Measurements from ENCODE around the gene SOX4. TPM values are rescaled to one million over a fixed set of nuclear protein-coding genes. Genes with fewer than 3 reads are reported as not detected.

Gene SOX4
- total RNA-seq, 4 donors from 2014 or later, result 0.80 to 1.6 (median 1.0) TPM

DNA sequence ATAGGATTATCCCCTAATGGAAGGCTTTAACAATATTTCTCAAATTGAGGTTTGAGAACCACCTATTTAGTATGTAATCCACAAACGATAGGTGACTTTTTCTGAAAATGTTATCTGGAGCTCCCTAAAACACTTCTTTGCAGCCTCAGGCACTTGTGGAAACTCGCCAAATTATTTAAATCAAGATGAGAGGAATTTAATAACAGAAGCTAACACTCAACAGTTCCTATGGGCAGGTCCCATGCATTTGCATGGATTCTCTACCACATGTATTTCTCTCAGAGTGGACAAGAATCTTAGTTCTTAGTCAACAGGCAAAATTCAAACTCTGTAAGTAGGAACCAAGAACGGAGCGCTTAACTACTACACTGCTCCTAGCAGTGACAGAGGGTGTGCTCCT is 20.7 kb downstream of the SOX4 start:
- H3K4me1 ChIP-seq, result peaks cover 0 to 4% of the 10 kb centered on the region in 2 donors
- H3K27me3 ChIP-seq, result no peaks in the 10 kb centered on the region
- ATAC-seq (no peak), DNase-seq (no peak)
- H3K4me3 ChIP-seq, result no peak overlapping the region
- intact Hi-C loops (cut with DNase I; ENCODE audit: low total_unique reads) (no loop called here), in situ Hi-C loops (cut with MboI; ENCODE audit: low sequenced_read_pairs in 4 of 4) (no loop called here)
- H3K36me3 ChIP-seq, result no peaks in the 10 kb centered on the region
- TF ChIP-seq, protein P1, sequence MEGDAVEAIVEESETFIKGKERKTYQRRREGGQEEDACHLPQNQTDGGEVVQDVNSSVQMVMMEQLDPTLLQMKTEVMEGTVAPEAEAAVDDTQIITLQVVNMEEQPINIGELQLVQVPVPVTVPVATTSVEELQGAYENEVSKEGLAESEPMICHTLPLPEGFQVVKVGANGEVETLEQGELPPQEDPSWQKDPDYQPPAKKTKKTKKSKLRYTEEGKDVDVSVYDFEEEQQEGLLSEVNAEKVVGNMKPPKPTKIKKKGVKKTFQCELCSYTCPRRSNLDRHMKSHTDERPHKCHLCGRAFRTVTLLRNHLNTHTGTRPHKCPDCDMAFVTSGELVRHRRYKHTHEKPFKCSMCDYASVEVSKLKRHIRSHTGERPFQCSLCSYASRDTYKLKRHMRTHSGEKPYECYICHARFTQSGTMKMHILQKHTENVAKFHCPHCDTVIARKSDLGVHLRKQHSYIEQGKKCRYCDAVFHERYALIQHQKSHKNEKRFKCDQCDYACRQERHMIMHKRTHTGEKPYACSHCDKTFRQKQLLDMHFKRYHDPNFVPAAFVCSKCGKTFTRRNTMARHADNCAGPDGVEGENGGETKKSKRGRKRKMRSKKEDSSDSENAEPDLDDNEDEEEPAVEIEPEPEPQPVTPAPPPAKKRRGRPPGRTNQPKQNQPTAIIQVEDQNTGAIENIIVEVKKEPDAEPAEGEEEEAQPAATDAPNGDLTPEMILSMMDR (IDR thresholded peaks at IDR 0.05 in 4 of 5, conservative IDR thresholded peaks at IDR 0.05 in 1 of 5), result no peak
- TF ChIP-seq POLR2A (IDR thresholded peaks at IDR 0.05), result no peak
- no peak overlapping the region for H3K27ac ChIP-seq
- H3K9me3 ChIP-seq, result no peaks in the 10 kb centered on the region

DNA sequence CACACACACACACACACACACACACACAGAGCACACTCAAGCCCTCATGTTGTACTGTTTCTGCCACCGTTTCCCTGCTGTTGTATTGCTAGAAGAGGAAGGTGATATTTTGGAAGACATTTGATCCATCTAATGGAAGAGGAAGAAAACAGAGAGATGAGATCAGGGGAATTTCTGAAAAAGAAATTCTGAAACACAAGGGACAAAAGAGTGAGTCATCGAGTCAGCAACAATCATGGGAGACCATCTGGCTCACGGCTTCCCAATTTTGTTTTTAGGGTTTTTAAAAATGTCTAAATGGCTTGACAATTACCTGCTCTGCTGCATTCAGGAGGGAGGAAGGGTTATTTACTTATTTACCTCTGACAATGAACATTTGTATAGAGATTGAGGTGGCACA is 22.0 kb downstream of the SOX4 start:
- H3K4me3 ChIP-seq, result no peak overlapping the region
- H3K4me1 ChIP-seq, result peaks cover 0 to 4% of the 10 kb centered on the region in 2 donors
- DNase-seq, result no peak
- no peaks in the 10 kb centered on the region for H3K36me3 ChIP-seq
- intact Hi-C loops (cut with DNase I; ENCODE audit: low total_unique reads) (no loop called here), in situ Hi-C loops (cut with MboI; ENCODE audit: low sequenced_read_pairs in 4 of 4) (no loop called here)
- H3K9me3 ChIP-seq, result no peaks in the 10 kb centered on the region
- H3K27ac ChIP-seq, result peak overlapping the region in 2 of 4 donors; percentile 10 to 34
- no peak for ATAC-seq
- TF ChIP-seq, protein P1 (IDR thresholded peaks at IDR 0.05 in 4 of 5, conservative IDR thresholded peaks at IDR 0.05 in 1 of 5), result no peak
- no peak for TF ChIP-seq POLR2A (IDR thresholded peaks at IDR 0.05)
- H3K27me3 ChIP-seq, result no peaks in the 10 kb centered on the region

DNA sequence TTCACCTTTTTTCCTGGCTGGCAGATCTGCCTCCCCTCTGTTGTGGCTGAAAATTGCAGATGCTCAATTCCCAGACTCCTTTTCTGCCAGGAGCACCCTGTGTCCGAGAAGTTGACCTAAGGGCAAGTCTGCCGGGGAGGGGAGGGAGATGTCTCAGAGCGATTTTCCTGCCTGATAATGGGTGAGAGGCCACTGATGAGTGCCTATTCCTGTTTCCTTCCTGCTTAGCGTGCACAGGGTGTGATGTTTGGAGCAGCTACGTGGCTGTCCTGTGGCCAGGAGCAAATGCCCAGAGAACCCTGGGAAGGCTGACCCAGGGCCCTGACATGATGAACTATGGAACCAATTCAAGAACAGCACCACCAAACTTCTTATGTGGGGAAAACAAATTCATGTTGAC is 22.5 kb downstream of the SOX4 start:
- intact Hi-C loops (cut with DNase I; ENCODE audit: low total_unique reads), result no loop called here
- DNase-seq, result no peak
- no peaks in the 10 kb centered on the region for H3K27me3 ChIP-seq
- in situ Hi-C loops (cut with MboI; ENCODE audit: low sequenced_read_pairs in 4 of 4), result no loop called here
- TF ChIP-seq, protein P1 (IDR thresholded peaks at IDR 0.05 in 4 of 5, conservative IDR thresholded peaks at IDR 0.05 in 1 of 5), result no peak
- TF ChIP-seq POLR2A (IDR thresholded peaks at IDR 0.05), result no peak
- no peak overlapping the region for H3K4me3 ChIP-seq
- no peaks in the 10 kb centered on the region for H3K36me3 ChIP-seq
- H3K9me3 ChIP-seq, result no peaks in the 10 kb centered on the region
- no peak for ATAC-seq
- H3K27ac ChIP-seq, result peak overlapping the region in 2 of 4 donors; percentile 10 to 34
- H3K4me1 ChIP-seq, result peaks cover 0 to 4% of the 10 kb centered on the region in 2 donors

DNA sequence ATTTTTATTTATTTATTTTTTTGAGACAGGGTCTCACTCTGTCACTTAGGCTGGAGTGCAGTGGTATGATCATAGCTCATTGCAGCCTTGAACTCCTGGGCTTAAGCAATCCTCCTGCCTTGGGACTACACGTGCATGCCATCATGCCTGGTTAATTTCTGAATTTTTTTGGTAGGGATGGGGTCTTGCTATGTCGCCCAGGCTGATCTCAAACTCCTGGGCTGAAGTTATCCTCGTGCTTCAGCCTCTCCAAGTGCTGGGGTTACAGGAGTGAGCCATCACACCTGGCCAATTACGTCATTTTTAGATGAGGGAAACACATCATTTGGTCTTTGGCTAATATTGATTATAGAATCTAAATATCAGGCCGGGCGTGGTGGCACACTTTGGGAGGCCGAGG is 32.1 kb downstream of the SOX4 start:
- Histone ChIP-seq H3K4me1 (no peaks in the 10 kb centered on the region), H3K4me3 (no peak overlapping the region), H3K27me3 (no peaks in the 10 kb centered on the region), H3K36me3 (no peaks in the 10 kb centered on the region), H3K9me3 (no peaks in the 10 kb centered on the region), H3K27ac (no peak overlapping the region)
- no peak for TF ChIP-seq POLR2A (IDR thresholded peaks at IDR 0.05)
- TF ChIP-seq, protein P1 (IDR thresholded peaks at IDR 0.05 in 4 of 5, conservative IDR thresholded peaks at IDR 0.05 in 1 of 5), result no peak
- in situ Hi-C loops (cut with MboI; ENCODE audit: low sequenced_read_pairs in 4 of 4) (no loop called here), intact Hi-C loops (cut with DNase I; ENCODE audit: low total_unique reads) (no loop called here)
- ATAC-seq, result no peak
- no peak for DNase-seq

DNA sequence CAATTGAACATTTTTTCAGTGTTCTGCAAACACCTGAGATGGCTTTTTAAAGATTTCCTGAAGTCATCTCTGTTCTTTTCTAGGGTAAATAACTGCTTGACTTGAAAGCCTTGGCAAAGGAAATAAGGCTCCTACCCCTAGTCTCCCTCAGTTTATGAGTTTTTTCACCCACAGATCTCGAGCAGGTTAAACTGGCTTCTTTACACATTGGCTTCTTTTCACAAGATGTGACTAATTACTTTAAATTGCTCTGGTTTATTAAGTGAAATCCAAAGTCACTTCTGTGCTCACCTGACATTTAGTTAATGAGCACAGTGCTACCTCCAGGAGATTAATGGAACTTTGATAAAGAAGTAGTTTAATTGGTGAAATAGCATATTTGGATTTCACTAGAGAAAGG is 33.2 kb downstream of the SOX4 start:
- H3K27me3 ChIP-seq, result no peaks in the 10 kb centered on the region
- no peaks in the 10 kb centered on the region for H3K4me1 ChIP-seq
- TF ChIP-seq, protein P1 (IDR thresholded peaks at IDR 0.05 in 4 of 5, conservative IDR thresholded peaks at IDR 0.05 in 1 of 5), result no peak
- TF ChIP-seq POLR2A (IDR thresholded peaks at IDR 0.05), result no peak
- ATAC-seq (no peak), DNase-seq (no peak)
- H3K4me3 ChIP-seq, result no peak overlapping the region
- intact Hi-C loops (cut with DNase I; ENCODE audit: low total_unique reads) (no loop called here), in situ Hi-C loops (cut with MboI; ENCODE audit: low sequenced_read_pairs in 4 of 4) (no loop called here)
- no peak overlapping the region for H3K27ac ChIP-seq
- H3K36me3 ChIP-seq, result no peaks in the 10 kb centered on the region
- H3K9me3 ChIP-seq, result no peaks in the 10 kb centered on the region

Measured in gastrocnemius medialis (tissue), 4 donors.